Embryonic facial prominence (tissue), 1 donor: ENCODE measurements around the gene RPRM.
A peak's percentile ranks its signal among the peaks of the same experiment; 100 is the strongest.
"Not testable (repeated sequence)": the region's sequence is repeated elsewhere in the genome, so short reads cannot be mapped to it uniquely, and the experiment has no call there.

Source experiments
- DNase-seq: peaks from one replicate; pipeline ENCODE4 v3.0.0-alpha.2; 2016; ENCODE audit errors: extremely low spot score

Gene RPRM

DNA sequence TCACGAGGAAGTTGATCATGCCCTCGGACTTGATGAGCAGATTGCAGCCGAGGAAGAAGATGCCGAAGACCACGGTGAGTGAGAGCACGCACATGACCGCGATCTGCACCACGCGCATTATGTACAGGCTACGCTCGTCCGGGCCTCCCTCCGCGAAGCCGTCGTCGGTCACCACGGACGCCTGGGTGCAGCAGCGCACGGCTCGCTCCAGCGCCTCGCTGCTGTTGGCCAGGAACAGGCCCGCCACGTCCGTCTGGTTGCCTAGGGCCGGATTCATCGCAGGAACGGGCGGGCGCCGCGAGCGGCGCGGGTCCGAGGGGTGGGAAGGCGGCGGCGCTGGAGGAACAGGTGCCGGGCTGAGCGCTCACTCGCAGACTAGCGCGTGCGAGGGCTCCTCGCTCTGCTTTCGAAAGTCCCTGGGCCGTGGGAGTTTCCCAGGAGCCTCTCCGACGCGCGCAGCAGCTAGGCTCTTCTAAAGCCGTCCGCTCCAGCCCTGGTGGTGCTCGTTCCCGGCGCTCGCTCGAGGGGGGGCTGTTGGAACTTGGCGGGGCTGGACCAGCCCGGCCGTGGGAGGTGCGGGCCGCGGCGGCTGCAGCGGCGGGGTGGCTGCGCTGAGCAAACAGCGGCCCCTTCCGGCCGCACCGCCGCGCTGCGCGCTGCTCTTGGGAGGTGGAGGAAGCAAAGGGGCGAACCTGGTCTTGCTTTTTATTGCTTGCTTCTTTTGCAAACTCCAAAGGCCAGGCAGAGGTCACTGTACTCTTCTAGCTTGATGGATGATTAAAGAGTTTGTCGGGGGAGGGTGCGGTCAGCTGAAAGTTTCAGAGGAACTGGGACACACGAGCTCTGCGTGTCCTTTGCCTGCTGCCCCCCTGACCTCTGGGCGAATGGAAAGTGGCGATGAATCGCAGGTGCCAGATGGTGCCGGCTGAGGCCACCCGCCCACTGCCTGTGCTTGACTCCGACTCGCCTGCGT lies at the start of gene RPRM:
Gene RPRM (minus strand): TSS at position 474 of the 973 bp plus-strand sequence. CDS start 197 bp downstream, at position 277.
- DNase-seq = peak; percentile 34

- peak; percentile 20 for DNase-seq
Observed at GRCh38 chr2:153519257-153519875, 40.8 kb upstream of the RPRM start.

GRCh38 chr2:153512331-153512730 lies 33.8 kb upstream of the RPRM start:
- no peak for DNase-seq

DNA sequence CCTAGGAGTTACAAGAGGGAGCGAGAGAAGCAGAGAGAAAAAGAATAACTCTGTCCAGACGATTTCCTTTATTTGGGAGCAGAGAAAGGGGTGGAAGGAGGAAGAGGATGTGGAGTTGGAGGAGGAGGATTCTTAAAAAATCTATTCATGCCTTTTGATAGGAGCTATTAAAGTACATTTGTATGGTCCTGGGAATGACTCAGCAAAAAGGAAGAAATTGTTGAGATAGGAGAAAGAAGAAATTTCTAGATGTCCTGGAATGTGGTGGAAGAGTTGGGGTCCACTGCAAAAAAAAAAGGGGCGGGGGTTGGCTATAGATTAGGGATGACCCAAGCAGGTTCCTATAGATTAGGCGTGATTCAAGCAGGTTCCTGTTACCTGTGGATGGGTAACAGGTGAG lies 32.4 kb upstream of the RPRM start:
- DNase-seq = no peak

DNA sequence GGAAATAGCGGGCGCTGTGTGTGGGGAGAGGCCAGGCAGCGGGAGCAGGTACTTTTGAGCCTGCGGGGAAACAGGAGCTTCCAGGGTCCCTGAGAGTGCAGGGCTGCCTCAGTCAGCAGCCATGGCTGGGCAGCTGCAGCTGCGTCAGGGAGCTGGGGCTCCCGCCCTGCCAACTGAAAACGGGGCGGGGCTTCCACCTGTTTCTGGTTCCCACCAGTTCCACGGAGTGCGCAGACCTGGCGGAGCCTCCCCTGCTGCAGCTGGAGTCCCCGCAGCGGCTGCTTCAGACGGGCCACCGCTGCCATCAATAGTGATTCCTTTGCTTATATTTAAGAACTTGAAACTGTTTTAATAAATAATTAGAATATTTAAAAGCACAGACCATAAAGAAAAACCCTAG lies 30.6 kb upstream of the RPRM start:
- DNase-seq = no peak

GRCh38 chr2:153506499-153506898 lies 27.9 kb upstream of the RPRM start:
- DNase-seq = not testable (repeated sequence)

DNA sequence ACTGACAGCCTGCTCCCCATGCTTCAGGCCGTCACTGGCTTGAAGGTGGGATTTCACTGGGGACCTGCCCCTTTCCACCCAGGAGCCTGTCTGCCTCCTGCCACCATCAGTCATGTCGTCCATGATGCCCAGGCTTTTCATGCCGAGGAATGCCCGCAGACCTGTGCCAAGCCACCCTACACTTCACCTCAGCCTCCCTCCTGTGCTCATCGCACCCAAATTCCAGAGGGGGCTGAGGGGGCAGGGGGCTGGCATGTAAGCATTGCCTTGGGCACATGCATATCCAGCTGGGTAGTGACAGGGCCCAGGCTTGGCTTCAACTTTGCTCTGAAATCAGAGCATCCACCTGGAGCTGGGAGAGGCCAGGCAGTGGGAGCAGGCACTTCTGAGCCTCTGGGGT lies 20.9 kb upstream of the RPRM start:
- DNase-seq = no peak

- DNase-seq = no peak
Observed at GRCh38 chr2:153497938-153498629, 19.5 kb upstream of the RPRM start.

DNA sequence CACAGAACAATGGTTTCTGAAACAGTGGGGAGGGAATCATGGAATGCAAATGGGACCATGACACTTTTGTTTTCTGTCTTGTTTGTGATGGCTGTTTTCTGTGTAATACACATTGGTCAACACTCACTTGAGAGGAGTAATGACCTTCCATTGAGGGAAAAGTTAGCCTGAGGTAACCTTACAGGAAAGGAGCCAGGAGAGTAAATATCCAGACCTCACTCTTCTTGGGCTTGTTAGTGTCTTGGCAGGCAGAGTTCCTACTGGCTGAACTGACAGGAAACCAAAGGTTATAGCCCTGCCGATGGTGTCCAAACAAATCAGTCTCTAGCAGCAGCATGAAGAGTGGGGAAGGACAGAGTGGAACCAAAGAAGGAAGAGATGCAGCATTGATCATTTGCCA lies 17.2 kb upstream of the RPRM start:
- no peak for DNase-seq

GRCh38 chr2:153488072-153488471 lies 9.5 kb upstream of the RPRM start:
- DNase-seq = no peak

DNA sequence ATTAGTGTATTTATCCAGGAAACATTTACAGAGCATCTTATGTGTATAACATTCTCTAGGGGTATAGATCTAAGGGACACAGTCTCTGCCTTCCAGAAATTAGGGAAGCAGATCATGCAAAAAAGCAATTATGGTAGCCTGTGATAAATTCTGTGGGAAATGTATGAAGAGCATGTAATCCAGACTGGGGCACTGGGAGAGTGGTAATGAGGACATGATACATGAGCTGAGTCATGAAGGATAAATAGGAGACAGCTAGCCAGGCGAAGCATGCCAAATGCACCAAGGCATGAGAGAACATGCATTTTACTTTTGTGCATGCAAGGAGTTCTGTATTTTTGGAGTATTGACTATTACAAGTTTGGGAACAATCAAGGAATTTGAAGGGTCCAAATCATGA lies 8.9 kb upstream of the RPRM start:
- no peak for DNase-seq

GRCh38 chr2:153479573-153479972 lies 1.0 kb upstream of the RPRM start:
- DNase-seq = no peak

GRCh38 chr2:153477636-153478288 lies 800 bp downstream of the RPRM start:
- DNase-seq = no peak

- DNase-seq = no peak
Observed at GRCh38 chr2:153476816-153477635, 1.5 kb downstream of the RPRM start.

DNA sequence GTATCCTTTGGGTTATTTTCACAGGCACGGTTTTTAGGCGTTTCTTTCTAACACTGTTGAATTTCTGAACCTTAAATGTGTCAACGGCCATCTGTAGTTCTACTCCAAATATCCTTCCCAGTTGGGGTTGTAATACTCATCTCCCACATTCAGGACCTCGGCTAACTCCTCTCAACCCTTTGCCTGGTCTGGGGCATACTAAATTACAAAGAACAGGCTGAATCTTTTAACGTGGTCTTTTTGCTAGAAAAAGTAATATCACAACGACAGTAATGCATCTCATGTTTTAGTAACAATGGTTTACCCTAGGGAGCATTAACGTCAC lies 2.1 kb downstream of the RPRM start:
- no peak for DNase-seq

DNA sequence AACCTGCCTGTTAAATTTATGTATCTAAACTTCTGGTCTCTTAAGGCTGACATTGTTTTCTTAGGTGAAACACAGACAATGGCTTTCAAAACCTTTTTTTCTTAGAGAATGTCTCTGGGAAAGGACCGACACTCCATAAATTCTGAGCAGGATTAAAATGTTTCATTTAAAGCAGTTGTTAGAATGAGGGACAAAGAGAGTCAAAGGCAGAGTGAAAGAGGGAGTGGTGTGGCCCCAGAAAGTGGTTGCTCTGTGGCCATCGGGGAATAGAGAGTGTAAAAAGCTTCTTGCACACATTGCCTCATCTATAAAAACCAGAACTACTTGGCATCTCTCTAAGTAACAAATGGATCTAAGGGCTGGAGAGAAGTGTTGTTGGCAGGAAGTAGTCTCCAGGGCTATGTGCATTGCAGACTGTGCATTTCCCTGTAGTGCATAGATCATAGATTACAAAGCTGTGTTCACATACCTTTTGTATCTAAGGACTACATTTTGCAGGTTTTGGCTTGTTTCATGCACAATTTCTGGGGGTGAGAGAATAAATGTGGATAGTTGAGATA lies 3.6 kb downstream of the RPRM start:
- no peak for DNase-seq

GRCh38 chr2:153474407-153474806 lies 4.2 kb downstream of the RPRM start:
- DNase-seq = no peak

- no peak for DNase-seq
Observed at GRCh38 chr2:153470867-153471266, 7.7 kb downstream of the RPRM start.

- DNase-seq = no peak
Observed at GRCh38 chr2:153464395-153464794, 14.2 kb downstream of the RPRM start.

DNA sequence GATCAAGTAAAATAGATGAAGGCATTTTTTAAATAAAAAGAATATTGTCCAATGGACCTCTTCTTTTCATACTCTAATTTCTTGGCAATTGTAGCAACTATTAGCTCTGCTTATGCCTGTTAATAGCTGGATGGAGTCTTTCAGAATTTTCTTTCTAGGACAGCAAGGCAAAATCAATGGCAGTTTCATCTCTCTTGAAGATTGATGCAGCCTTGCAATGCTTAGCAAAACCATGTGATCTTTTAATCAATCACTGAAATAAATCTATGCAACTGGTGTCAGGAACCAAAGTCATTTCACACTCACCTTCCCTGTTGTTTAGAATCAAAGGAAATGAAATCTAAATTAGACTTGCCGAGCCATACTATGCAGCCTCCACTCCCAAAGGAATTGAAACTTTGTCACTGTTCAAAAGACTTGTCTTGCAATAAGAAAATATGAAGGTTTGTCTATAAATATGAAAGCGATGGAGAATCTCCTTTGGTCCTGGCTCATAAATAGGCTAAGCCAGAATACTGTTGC lies 16.2 kb downstream of the RPRM start:
- no peak for DNase-seq

GRCh38 chr2:153461453-153461852 lies 17.1 kb downstream of the RPRM start:
- no peak for DNase-seq
